Endothelial cell of umbilical vein (primary cell): ENCODE measurements around the gene ARHGAP22. TPM values are rescaled to one million over a fixed set of nuclear protein-coding genes. Genes with fewer than 3 reads are reported as not detected.

Experiments used
- BruUV-seq: library from RNA; stranded (reverse); fragments of 400-500 nt; replicated peaks from 2 replicates; lab custom pipeline; 2021; lab: Mats Ljungman, UMichigan
- CTCF ChIA-PET: fragments of 300-600, 350-600 bp; sonication (Branson Sonifier 250); formaldehyde crosslinking; loops from one replicate; lab custom pipeline; 2021; ENCODE audit warnings: antibody characterized with exemption, inconsistent platforms; lab: Charles Lee
- POLR2A ChIA-PET: fragments of 300-600, 350-600 bp; sonication (Branson Sonifier 250); formaldehyde crosslinking; loops from one replicate; lab custom pipeline; 2021; ENCODE audit warnings: antibody characterized with exemption, inconsistent platforms; lab: Charles Lee
- DNase-seq: peaks from one replicate; pipeline ENCODE4 v3.0.0-alpha.2; 2011; ENCODE audit warnings: low read depth, low spot score
- FAIRE-seq: peaks from 2 replicates; lab custom pipeline; 2011; peaks lifted over from hg19 to GRCh38; lab: Jason Lieb, UNC
- H2AFZ ChIP-seq: 2 replicates; pipeline ENCODE4 v1.6.0; 2012; ENCODE audit warnings: low read depth, low read length, control low read depth, inconsistent platforms
- H3K27ac ChIP-seq: 2 replicates; pipeline ENCODE4 v1.5.1; 2011; ENCODE audit warnings: low read depth, mild to moderate bottlenecking, control low read depth, low read length, moderate library complexity; ENCODE audit not compliant: insufficient read depth
- H3K27me3 ChIP-seq, 2 experiments: 2 replicates each; pipeline versions ENCODE4 v1.6.0 to v1.6.1; 2011; ENCODE audit warnings: low read length in 2 of 2, mixed read lengths in 1 of 2; ENCODE audit not compliant: control insufficient read depth in 2 of 2, insufficient read depth in 2 of 2
- H3K36me3 ChIP-seq, 2 experiments: 2 replicates in 1 of 2; 3 replicates in 1 of 2; pipeline ENCODE4 v1.5.1; 2011; ENCODE audit warnings: low read length in 2 of 2, mild to moderate bottlenecking in 1 of 2, moderate library complexity in 1 of 2; ENCODE audit not compliant: control insufficient read depth in 2 of 2, insufficient read depth in 2 of 2; ENCODE audit errors: extremely low read depth in 1 of 2
- H3K4me1 ChIP-seq: 3 replicates; pipeline ENCODE4 v1.5.1; 2011; ENCODE audit warnings: mild to moderate bottlenecking, low read length; ENCODE audit not compliant: control insufficient read depth, insufficient read depth; ENCODE audit errors: extremely low read depth
- H3K4me2 ChIP-seq: 2 replicates; pipeline ENCODE4 v1.6.1; 2011; ENCODE audit warnings: low read length, control low read depth, mixed read lengths; ENCODE audit not compliant: insufficient read depth
- H3K4me3 ChIP-seq, 3 experiments: fragments of 200-600 bp in 1 of 3; sonication (generic), shearing (Covaris generic) in 1 of 3; replicated peaks in 1 of 3; 2 replicates each; pipeline ENCODE4 v1.5.1; 2011 to 2016; ENCODE audit warnings: control low read depth in 3 of 3, low read length in 3 of 3, mild to moderate bottlenecking in 2 of 3, inconsistent platforms in 1 of 3, low read depth in 1 of 3, moderate library complexity in 1 of 3; ENCODE audit not compliant: insufficient read depth in 1 of 3
- H3K79me2 ChIP-seq: 2 replicates; pipeline ENCODE4 v1.6.0; 2012; ENCODE audit warnings: low read length, inconsistent platforms; ENCODE audit not compliant: control insufficient read depth, insufficient read depth
- H3K9ac ChIP-seq: replicated peaks from 2 replicates; pipeline ENCODE3; 2011; ENCODE audit warnings: low read length, control low read depth; ENCODE audit not compliant: insufficient read depth; ENCODE audit errors: extremely low read depth
- H3K9me1 ChIP-seq: replicated peaks from 3 replicates; pipeline ENCODE4 v1.6.0; 2011; ENCODE audit warnings: mild to moderate bottlenecking, low read length; ENCODE audit not compliant: control insufficient read depth, insufficient read depth; ENCODE audit errors: extremely low read depth
- H3K9me3 ChIP-seq: replicated peaks from 2 replicates; pipeline ENCODE4 v1.5.1; 2012; ENCODE audit warnings: low read length, inconsistent platforms; ENCODE audit not compliant: control insufficient read depth, insufficient read depth
- H4K20me1 ChIP-seq: replicated peaks from 2 replicates; pipeline ENCODE3; 2011; ENCODE audit warnings: mild to moderate bottlenecking, low read length; ENCODE audit not compliant: control insufficient read depth, insufficient read depth; ENCODE audit errors: extremely low read depth
- CTCF ChIP-seq, 2 donors: IDR thresholded peaks; 1 replicate in 1 of 2; 2 replicates in 1 of 2; pipeline ENCODE4 v1.5.1; 2011; ENCODE audit warnings: low read length in 2 of 2, mild to moderate bottlenecking in 2 of 2, moderate library complexity in 2 of 2, control low read depth in 1 of 2, inconsistent platforms in 1 of 2, low read depth in 1 of 2; ENCODE audit not compliant: insufficient read depth in 1 of 2; ENCODE audit errors: extremely low read depth in 1 of 2
- EZH2 ChIP-seq: IDR thresholded peaks from 2 replicates; pipeline ENCODE4 v1.6.1; 2012; ENCODE audit warnings: borderline replicate concordance, low read depth, mild to moderate bottlenecking, moderate library complexity, low read length, inconsistent platforms; ENCODE audit not compliant: severe bottlenecking
- FOS ChIP-seq: IDR thresholded peaks from 2 replicates; pipeline ENCODE4 v1.6.1; 2011; ENCODE audit warnings: mild to moderate bottlenecking, low read length, moderate library complexity, borderline replicate concordance; ENCODE audit not compliant: insufficient read depth
- GATA2 ChIP-seq: IDR thresholded peaks from 2 replicates; pipeline ENCODE4 v1.7.0; 2011; ENCODE audit warnings: low read depth, mild to moderate bottlenecking, moderate library complexity, mixed read lengths, low read length; ENCODE audit not compliant: insufficient read length, insufficient read depth
- JUN ChIP-seq: IDR thresholded peaks from 2 replicates; pipeline ENCODE4 v1.6.1; 2011; ENCODE audit warnings: borderline replicate concordance, low read depth; ENCODE audit not compliant: insufficient read length, insufficient read depth
- MAX ChIP-seq: IDR thresholded peaks from 2 replicates; pipeline ENCODE4 v1.6.1; 2011; ENCODE audit not compliant: insufficient read depth, insufficient read length
- MYC ChIP-seq: IDR thresholded peaks from one replicate; pipeline ENCODE4 v1.6.1; 2011; ENCODE audit warnings: mild to moderate bottlenecking, low read depth, low read length
- POLR2A ChIP-seq: IDR thresholded peaks from 2 replicates; pipeline ENCODE4 v1.6.1; 2012; ENCODE audit warnings: low read depth, mild to moderate bottlenecking, control low read depth, low read length
- POLR2AphosphoS5 ChIP-seq: IDR thresholded peaks from 2 replicates; pipeline ENCODE4 v1.6.1; 2012; ENCODE audit warnings: low read depth, mild to moderate bottlenecking, control low read depth, low read length, moderate library complexity; ENCODE audit not compliant: insufficient read depth
- dilution Hi-C: fragments of 300-500 bp; cut with MboI; formaldehyde crosslinking; loops from one replicate; pipeline ENCODE4 v1.15.0; 2019; ENCODE audit warnings: low sequenced_read_pairs; ENCODE audit not compliant: extremely low pct_ligation_motif_present
- intact Hi-C: fragments of 100-400 bp; cut with micrococcal nuclease; formaldehyde crosslinking; loops from one replicate; pipeline ENCODE4 v1.10.0; 2022
- polyA plus RNA-seq, 4 experiments: library from polyadenylated mRNA; depleted of rRNA in 3 of 4; stranded (reverse) in 3 of 4; unstranded in 1 of 4; fragments of >200 nt; gene quantifications; 2 replicates each; pipeline versions ENCODE4 v1.2.1 to v1.2.3, GENCODE V29; 2011 to 2012; ENCODE audit warnings: missing spikeins in 1 of 4
- total RNA-seq: library from RNA; stranded (reverse); gene quantifications from 2 replicates; pipeline ENCODE4 v1.2.3, GENCODE V29; 2021

Gene ARHGAP22
- total and polyA plus RNA-seq, 2 donors (not counting 3 experiments of a cell fraction or from before 2014, with no cell fraction given), result 8.6 to 50.3 TPM

DNA sequence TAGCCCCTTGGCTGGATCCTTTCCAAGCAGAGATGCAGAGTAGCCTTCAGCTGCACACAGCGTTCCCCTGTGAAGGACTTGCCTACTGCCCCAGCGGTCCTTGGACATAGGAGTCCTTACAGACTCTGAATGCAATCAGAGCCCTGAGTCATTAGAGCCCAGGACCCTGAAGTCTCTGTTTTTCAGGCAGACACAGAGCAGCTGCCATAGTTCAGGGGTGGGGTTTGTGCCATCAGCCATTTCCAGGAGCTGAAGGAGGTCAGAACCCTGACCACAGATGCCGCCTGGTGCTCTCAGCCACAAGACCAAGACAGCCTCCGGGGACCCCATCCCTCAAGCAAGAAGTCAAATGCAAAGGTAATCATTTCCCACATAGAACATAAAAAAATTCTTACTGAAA is 47.0 kb upstream of the ARHGAP22 start:
- FAIRE-seq (no peak), DNase-seq (no peak)
- peaks cover 19% of the 10 kb centered on the region for H3K4me1 ChIP-seq
- H3K9ac ChIP-seq, result no peak overlapping the region
- ChIA-PET POLR2A (no interaction called here), CTCF (interaction anchor here (1.1 to 1.3 kb wide), 2 partner anchors 37 to 100 kb away, joined by 3 to 4 read pairs; no protein-coding TSS in a partner anchor)
- H3K36me3 ChIP-seq, result no peaks in the 10 kb centered on the region
- intact Hi-C loops, result no loop called here
- H3K27me3 ChIP-seq, result no peaks in the 10 kb centered on the region
- H4K20me1 ChIP-seq, result no peaks in the 10 kb centered on the region
- dilution Hi-C loops, result no loop called here
- no peak for TF ChIP-seq POLR2AphosphoS5
- no peak for TF ChIP-seq POLR2A
- TF ChIP-seq FOS, result no peak
- no peak for TF ChIP-seq MAX
- no peak for TF ChIP-seq GATA2
- no peak for TF ChIP-seq CTCF (IDR thresholded peaks at IDR 0.05; ENCODE audit: extremely low read depth in 1 of 2, insufficient read depth in 1 of 2, low read depth in 1 of 2, low read length in 2 of 2)
- TF ChIP-seq MYC, result no peak
- no peak for TF ChIP-seq JUN
- no peak for TF ChIP-seq EZH2
- H3K79me2 ChIP-seq, result no peaks in the 10 kb centered on the region
- H3K27ac ChIP-seq, result no peak overlapping the region
- no peaks in the 10 kb centered on the region for H3K9me3 ChIP-seq
- H3K4me3 ChIP-seq, result no peak overlapping the region
- no TSS peak for BruUV-seq
- no peak overlapping the region for H3K4me2 ChIP-seq
- no peak overlapping the region for H2AFZ ChIP-seq
- no peaks in the 10 kb centered on the region for H3K9me1 ChIP-seq
